ENCODE data around the gene FOXK2.
A peak's percentile ranks its signal among the peaks of the same experiment; 100 is the strongest.

Gene FOXK2

DNA sequence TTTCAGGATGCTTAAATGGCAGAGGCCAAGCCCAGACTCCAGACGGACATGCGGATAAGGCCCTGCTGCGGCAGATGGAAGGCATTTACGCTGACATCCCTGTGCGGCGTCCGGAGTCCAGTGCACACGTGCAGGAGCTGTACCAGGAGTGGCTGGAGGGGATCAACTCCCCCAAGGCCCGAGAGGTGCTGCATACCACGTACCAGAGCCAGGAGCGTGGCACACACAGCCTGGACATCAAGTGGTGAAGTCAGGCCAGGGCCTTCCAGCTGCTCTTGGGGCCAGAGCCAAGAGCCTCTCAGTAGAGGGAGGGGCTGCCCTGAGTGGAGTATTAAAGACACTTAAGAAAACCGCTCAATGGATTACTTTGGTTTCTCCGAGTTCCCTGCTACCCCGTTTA lies 31.6 kb upstream of the FOXK2 start:
- no peak overlapping the region for H3K4me3 ChIP-seq (ENCODE audit: low read depth, low read length)
- H3K4me1 ChIP-seq (ENCODE audit: control insufficient read depth, insufficient read depth, low read length, unreplicated experiment) = peaks cover 9% of the 10 kb centered on the region
- no peaks in the 10 kb centered on the region for H3K79me2 ChIP-seq (ENCODE audit: control insufficient read depth, insufficient read depth, low read length, unreplicated experiment)
- H2AFZ ChIP-seq (ENCODE audit: low read length, unreplicated experiment) = no peak overlapping the region
- H3K36me3 ChIP-seq (ENCODE audit: insufficient read depth, low read length) = no peaks in the 10 kb centered on the region
- no peak overlapping the region for H3K27ac ChIP-seq (ENCODE audit: low read depth, low read length)
- H3K27me3 ChIP-seq (ENCODE audit: insufficient read depth, low read length) = no peaks in the 10 kb centered on the region

DNA sequence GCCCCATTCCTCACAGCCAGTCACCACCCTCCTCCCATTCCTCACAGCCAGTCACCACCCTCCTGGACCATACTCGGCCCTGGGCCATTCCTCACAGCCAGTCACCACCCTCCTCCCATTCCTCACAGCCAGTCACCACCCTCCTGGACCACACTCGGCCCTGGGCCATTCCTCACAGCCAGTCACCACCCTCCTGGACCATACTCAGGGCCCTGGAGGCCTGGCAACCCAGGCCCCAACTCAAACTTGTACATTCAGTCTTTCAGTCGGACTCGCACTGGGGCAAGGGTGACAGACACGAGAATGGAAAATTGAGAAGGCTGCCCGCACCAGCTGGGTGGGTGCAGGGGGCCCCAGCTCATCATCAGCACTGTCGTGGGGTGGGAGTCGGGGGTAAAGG lies 30.4 kb upstream of the FOXK2 start:
- H3K4me3 ChIP-seq (ENCODE audit: low read depth, low read length) = no peak overlapping the region
- H2AFZ ChIP-seq (ENCODE audit: low read length, unreplicated experiment) = no peak overlapping the region
- peaks cover 15% of the 10 kb centered on the region for H3K4me1 ChIP-seq (ENCODE audit: control insufficient read depth, insufficient read depth, low read length, unreplicated experiment)
- no peaks in the 10 kb centered on the region for H3K36me3 ChIP-seq (ENCODE audit: insufficient read depth, low read length)
- H3K27me3 ChIP-seq (ENCODE audit: insufficient read depth, low read length) = no peaks in the 10 kb centered on the region
- no peak overlapping the region for H3K27ac ChIP-seq (ENCODE audit: low read depth, low read length)
- no peaks in the 10 kb centered on the region for H3K79me2 ChIP-seq (ENCODE audit: control insufficient read depth, insufficient read depth, low read length, unreplicated experiment)

GRCh38 chr17:82489851-82490511 lies 29.6 kb upstream of the FOXK2 start:
- no peaks in the 10 kb centered on the region for H3K79me2 ChIP-seq (ENCODE audit: control insufficient read depth, insufficient read depth, low read length, unreplicated experiment)
- no peak overlapping the region for H2AFZ ChIP-seq (ENCODE audit: low read length, unreplicated experiment)
- no peak overlapping the region for H3K27ac ChIP-seq (ENCODE audit: low read depth, low read length)
- no peaks in the 10 kb centered on the region for H3K27me3 ChIP-seq (ENCODE audit: insufficient read depth, low read length)
- no peak overlapping the region for H3K4me3 ChIP-seq (ENCODE audit: low read depth, low read length)
- no peaks in the 10 kb centered on the region for H3K36me3 ChIP-seq (ENCODE audit: insufficient read depth, low read length)
- peaks cover 15% of the 10 kb centered on the region for H3K4me1 ChIP-seq (ENCODE audit: control insufficient read depth, insufficient read depth, low read length, unreplicated experiment)

DNA sequence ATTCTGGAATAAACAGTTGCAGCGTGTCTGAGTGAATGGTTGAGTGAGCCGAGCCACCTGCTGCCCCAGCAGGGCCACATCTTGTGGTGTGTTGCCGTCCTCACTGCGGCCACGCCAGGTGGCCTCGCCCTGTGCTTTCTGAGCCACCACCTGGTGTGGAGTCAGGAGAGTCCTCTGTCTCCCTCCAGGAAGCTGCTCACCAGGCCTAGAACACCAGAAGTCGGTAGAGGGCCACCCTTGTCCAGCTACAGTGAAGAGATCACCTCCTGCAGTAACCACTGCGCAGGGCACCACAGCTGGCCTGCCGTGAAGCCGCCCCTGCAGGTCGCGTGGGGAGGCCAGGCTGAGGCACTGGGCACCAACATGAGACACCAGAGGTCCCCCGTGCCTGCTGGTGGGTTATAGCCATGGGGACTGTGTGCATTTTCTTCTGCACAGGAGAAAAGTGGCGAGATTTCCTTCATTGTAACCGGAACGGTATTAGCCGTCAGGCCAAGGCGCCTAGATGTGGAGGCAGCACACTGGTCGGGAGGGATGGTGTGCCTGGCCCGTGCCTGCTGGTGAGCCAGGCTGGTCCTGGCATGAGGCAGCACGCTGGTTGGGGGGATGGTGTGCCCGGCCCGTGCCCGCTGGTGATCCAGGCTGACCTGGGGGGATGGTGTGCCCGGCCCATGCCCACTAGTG lies 28.9 kb upstream of the FOXK2 start:
- Histone ChIP-seq H3K4me1 (ENCODE audit: control insufficient read depth, insufficient read depth, low read length, unreplicated experiment) (peaks cover 15% of the 10 kb centered on the region), H3K4me3 (ENCODE audit: low read depth, low read length) (no peak overlapping the region), H2AFZ (ENCODE audit: low read length, unreplicated experiment) (no peak overlapping the region), H3K36me3 (ENCODE audit: insufficient read depth, low read length) (no peaks in the 10 kb centered on the region), H3K27ac (ENCODE audit: low read depth, low read length) (no peak overlapping the region), H3K79me2 (ENCODE audit: control insufficient read depth, insufficient read depth, low read length, unreplicated experiment) (no peaks in the 10 kb centered on the region), H3K27me3 (ENCODE audit: insufficient read depth, low read length) (no peaks in the 10 kb centered on the region)

DNA sequence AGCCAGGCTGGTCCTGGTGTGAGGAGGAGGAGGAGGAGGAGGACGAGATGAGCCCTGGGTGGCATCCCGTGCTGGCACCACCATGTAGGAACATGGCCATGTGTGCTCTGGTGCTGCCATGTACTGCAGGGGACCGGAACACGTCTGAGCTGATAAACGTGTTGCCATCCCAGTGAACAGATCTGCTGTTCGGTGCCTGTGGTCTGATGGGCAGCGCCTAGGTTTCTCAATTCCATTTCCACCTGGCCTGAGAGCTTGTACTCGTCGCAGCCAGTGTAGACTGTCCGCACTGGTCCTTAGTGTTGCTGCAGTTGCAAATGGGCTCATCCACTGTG lies 28.4 kb upstream of the FOXK2 start:
- Histone ChIP-seq H3K36me3 (ENCODE audit: insufficient read depth, low read length) (no peaks in the 10 kb centered on the region), H3K4me3 (ENCODE audit: low read depth, low read length) (no peak overlapping the region), H3K79me2 (ENCODE audit: control insufficient read depth, insufficient read depth, low read length, unreplicated experiment) (no peaks in the 10 kb centered on the region), H3K4me1 (ENCODE audit: control insufficient read depth, insufficient read depth, low read length, unreplicated experiment) (peaks cover 15% of the 10 kb centered on the region), H3K27ac (ENCODE audit: low read depth, low read length) (no peak overlapping the region), H3K27me3 (ENCODE audit: insufficient read depth, low read length) (no peaks in the 10 kb centered on the region), H2AFZ (ENCODE audit: low read length, unreplicated experiment) (no peak overlapping the region)

DNA sequence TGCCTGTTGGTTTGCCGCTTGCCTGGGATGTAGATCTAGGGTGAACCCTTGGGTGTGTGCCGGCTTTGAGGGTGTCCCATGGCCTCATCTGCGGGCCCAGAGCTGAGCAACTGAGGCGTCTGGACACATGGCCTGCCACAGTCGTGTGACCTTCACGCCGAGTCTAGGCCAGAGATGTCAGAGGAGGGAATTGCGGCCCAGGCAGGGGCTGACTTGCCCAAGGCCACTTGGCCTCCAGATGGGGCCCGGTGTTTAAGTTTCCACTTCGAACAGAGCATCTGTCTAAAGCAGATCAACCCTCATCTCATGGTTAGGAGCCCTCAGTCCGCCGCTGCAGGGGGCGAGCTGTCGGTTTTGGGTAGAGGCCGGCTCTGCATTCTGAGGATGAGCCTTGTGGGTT lies 28.0 kb upstream of the FOXK2 start:
- Histone ChIP-seq H3K4me3 (ENCODE audit: low read depth, low read length) (no peak overlapping the region), H3K36me3 (ENCODE audit: insufficient read depth, low read length) (no peaks in the 10 kb centered on the region)

DNA sequence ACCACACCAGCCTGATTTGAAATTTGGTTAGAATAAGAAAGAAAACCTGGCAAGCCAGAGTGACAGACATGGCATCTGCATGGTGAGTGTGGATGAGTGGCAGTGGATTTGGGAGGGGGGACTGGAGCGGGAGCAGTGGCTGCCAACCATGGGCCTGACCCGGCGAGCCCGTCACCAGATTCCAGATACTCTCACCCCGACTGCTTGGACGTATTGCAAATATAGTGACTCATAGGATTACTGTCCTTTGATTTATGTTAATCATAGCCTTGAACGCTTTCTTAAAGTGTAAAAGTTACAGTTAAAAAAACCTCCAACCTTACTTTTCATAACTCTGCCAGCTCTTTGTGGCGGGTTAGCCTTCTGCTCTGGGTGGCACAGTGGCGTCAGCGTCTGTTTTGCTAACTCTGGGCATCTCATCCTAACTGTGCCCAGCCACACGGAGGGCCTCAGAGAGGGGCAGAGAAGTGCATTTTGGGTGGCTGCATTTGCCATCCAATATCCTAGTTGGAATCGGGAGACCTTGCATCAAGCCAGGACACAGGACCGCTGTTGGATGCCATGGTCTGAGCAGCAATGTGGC lies 26.8 kb upstream of the FOXK2 start:
- Histone ChIP-seq H3K4me1 (ENCODE audit: control insufficient read depth, insufficient read depth, low read length, unreplicated experiment) (peaks cover 15% of the 10 kb centered on the region), H2AFZ (ENCODE audit: low read length, unreplicated experiment) (no peak overlapping the region), H3K36me3 (ENCODE audit: insufficient read depth, low read length) (no peaks in the 10 kb centered on the region), H3K79me2 (ENCODE audit: control insufficient read depth, insufficient read depth, low read length, unreplicated experiment) (no peaks in the 10 kb centered on the region), H3K4me3 (ENCODE audit: low read depth, low read length) (no peak overlapping the region), H3K27me3 (ENCODE audit: insufficient read depth, low read length) (no peaks in the 10 kb centered on the region), H3K27ac (ENCODE audit: low read depth, low read length) (no peak overlapping the region; the same call in 1 of the 2 replicates)

More for the DNA sequence above, 28.0 kb upstream of the FOXK2 start:
- no peaks in the 10 kb centered on the region for H3K79me2 ChIP-seq (ENCODE audit: control insufficient read depth, insufficient read depth, low read length, unreplicated experiment)
- no peak overlapping the region for H2AFZ ChIP-seq (ENCODE audit: low read length, unreplicated experiment)
- no peaks in the 10 kb centered on the region for H3K27me3 ChIP-seq (ENCODE audit: insufficient read depth, low read length)
- H3K27ac ChIP-seq (ENCODE audit: low read depth, low read length) = no peak overlapping the region
- H3K4me1 ChIP-seq (ENCODE audit: control insufficient read depth, insufficient read depth, low read length, unreplicated experiment) = peaks cover 15% of the 10 kb centered on the region

DNA sequence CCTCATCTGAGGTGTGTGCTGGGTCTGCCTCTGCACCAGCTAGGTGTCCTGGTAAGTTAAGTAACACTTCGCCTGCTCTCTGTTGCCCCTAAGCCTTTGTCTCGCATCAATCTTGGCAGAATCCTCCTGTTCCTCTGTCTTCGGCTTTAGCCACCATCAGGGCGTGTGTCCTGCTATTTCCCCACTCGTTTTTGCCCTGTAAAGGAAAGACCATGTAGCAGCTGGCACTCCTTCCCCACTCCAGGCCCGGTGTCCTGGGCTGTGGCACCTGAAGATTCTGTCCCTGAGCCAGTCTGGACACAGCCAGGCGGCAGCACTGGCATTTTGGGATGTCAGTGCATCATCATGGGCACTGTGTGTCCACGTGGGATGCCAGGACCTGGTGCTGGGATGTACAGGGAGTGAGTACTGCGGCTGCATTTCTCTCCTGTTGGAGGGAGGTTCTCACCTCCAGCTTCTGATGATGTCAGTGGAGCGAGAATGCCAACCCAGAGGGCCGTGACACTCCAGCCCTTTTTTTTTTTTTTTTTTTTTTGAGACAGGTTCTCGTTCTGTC lies 26.2 kb upstream of the FOXK2 start:
- H3K27ac ChIP-seq (ENCODE audit: low read depth, low read length) = no peak overlapping the region; the same call in 1 of the 2 replicates
- no peaks in the 10 kb centered on the region for H3K36me3 ChIP-seq (ENCODE audit: insufficient read depth, low read length)
- no peak overlapping the region for H2AFZ ChIP-seq (ENCODE audit: low read length, unreplicated experiment)
- no peaks in the 10 kb centered on the region for H3K27me3 ChIP-seq (ENCODE audit: insufficient read depth, low read length)
- H3K4me3 ChIP-seq (ENCODE audit: low read depth, low read length) = no peak overlapping the region
- H3K4me1 ChIP-seq (ENCODE audit: control insufficient read depth, insufficient read depth, low read length, unreplicated experiment) = peaks cover 15% of the 10 kb centered on the region
- H3K79me2 ChIP-seq (ENCODE audit: control insufficient read depth, insufficient read depth, low read length, unreplicated experiment) = no peaks in the 10 kb centered on the region

DNA sequence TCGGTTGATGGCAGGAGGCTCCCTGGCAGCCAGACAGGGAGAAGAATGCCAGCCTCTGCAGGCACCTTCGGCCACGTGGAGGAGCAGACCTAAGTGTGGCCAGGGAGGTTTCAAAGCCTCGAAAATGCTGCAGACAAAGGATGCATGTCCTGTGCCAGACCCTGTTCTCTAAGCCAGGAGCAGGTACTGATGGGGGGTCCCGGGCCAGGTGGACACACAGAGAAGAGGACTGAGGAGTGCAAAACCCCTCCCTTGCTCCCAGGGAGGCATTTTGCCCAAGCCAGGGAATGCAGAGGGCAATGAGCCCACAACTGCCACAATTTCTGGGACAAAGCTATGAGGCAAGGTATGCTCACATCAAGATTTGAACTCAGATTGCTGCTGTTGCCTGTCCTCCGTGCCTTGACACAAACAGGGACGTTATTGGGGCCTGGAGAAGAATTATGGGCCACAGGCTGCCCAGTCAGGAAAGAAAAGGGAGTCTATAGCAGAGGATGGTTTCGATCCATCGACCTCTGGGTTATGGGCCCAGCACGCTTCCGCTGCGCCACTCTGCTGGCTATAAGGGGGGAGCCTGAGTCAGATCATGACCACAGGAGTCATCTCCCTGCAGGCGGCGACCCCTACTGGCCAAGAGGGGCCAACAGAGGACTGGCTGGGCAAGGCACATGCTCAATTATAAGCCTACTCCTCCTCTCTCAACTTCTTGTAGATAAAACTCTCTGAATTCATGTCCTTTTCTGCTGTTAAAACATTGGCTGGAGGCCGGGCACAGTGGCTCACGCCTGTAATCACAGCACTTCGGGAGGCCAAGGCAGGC lies 25.1 kb upstream of the FOXK2 start:
- H2AFZ ChIP-seq (ENCODE audit: low read length, unreplicated experiment) = no peak overlapping the region
- peaks cover 15% of the 10 kb centered on the region for H3K4me1 ChIP-seq (ENCODE audit: control insufficient read depth, insufficient read depth, low read length, unreplicated experiment)
- no peak overlapping the region for H3K4me3 ChIP-seq (ENCODE audit: low read depth, low read length)

GRCh38 chr17:82495844-82496528 lies 23.5 kb upstream of the FOXK2 start:
- no peaks in the 10 kb centered on the region for H3K36me3 ChIP-seq (ENCODE audit: insufficient read depth, low read length)
- H3K27ac ChIP-seq (ENCODE audit: low read depth, low read length) = no peak overlapping the region
- H3K4me3 ChIP-seq (ENCODE audit: low read depth, low read length) = peak overlapping the region; percentile 82; the same call in 1 of the 2 replicates
- H3K4me1 ChIP-seq (ENCODE audit: control insufficient read depth, insufficient read depth, low read length, unreplicated experiment) = peaks cover 15% of the 10 kb centered on the region
- no peaks in the 10 kb centered on the region for H3K27me3 ChIP-seq (ENCODE audit: insufficient read depth, low read length)
- H2AFZ ChIP-seq (ENCODE audit: low read length, unreplicated experiment) = no peak overlapping the region
- no peaks in the 10 kb centered on the region for H3K79me2 ChIP-seq (ENCODE audit: control insufficient read depth, insufficient read depth, low read length, unreplicated experiment)

More for the DNA sequence above, 25.1 kb upstream of the FOXK2 start:
- H3K27me3 ChIP-seq (ENCODE audit: insufficient read depth, low read length) = no peaks in the 10 kb centered on the region
- H3K36me3 ChIP-seq (ENCODE audit: insufficient read depth, low read length) = no peaks in the 10 kb centered on the region
- no peaks in the 10 kb centered on the region for H3K79me2 ChIP-seq (ENCODE audit: control insufficient read depth, insufficient read depth, low read length, unreplicated experiment)
- no peak overlapping the region for H3K27ac ChIP-seq (ENCODE audit: low read depth, low read length)
